Testis (tissue), 2 donors: ENCODE measurements around the gene STX3.

Experiments used
- POLR2A ChIP-seq: fragments of 450-650 bp; IDR thresholded peaks from one replicate; pipeline ENCODE4 v1.6.1; 2017; ENCODE audit warnings: antibody characterized with exemption, mild to moderate bottlenecking, moderate library complexity
- TF ChIP-seq, protein P1 (sequence below), 3 experiments: fragments of 450-650 bp in 2 of 3; fragments of 200-600 bp in 1 of 3; sonication (generic) in 1 of 3; IDR thresholded peaks; one replicate each; pipeline ENCODE4 v1.5.1; 2016 to 2019; ENCODE audit warnings: antibody characterized with exemption in 3 of 3, mild to moderate bottlenecking in 2 of 3, moderate library complexity in 1 of 3

- TF ChIP-seq, protein P1, sequence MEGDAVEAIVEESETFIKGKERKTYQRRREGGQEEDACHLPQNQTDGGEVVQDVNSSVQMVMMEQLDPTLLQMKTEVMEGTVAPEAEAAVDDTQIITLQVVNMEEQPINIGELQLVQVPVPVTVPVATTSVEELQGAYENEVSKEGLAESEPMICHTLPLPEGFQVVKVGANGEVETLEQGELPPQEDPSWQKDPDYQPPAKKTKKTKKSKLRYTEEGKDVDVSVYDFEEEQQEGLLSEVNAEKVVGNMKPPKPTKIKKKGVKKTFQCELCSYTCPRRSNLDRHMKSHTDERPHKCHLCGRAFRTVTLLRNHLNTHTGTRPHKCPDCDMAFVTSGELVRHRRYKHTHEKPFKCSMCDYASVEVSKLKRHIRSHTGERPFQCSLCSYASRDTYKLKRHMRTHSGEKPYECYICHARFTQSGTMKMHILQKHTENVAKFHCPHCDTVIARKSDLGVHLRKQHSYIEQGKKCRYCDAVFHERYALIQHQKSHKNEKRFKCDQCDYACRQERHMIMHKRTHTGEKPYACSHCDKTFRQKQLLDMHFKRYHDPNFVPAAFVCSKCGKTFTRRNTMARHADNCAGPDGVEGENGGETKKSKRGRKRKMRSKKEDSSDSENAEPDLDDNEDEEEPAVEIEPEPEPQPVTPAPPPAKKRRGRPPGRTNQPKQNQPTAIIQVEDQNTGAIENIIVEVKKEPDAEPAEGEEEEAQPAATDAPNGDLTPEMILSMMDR (IDR thresholded peaks at IDR 0.05), result no peak
- no peak for TF ChIP-seq POLR2A
These were observed 55.2 kb downstream of the STX3 start, which contains the start of gene MRPL16 for GRCh38 chr11:59810189-59810910.
